T47D (cell line): ENCODE data around the gene FSD1.

Experiments used
- DNase-seq, 2 experiments: peaks; one replicate each; pipeline versions ENCODE4 v3.0.0 to v3.0.0-alpha.2; 2011 to 2012; ENCODE audit warnings: low read depth in 1 of 2, low spot score in 1 of 2
- JUND ChIP-seq: IDR thresholded peaks from 2 replicates; pipeline ENCODE4 v1.6.1; 2012; ENCODE audit warnings: low read depth
- in situ Hi-C: cut with HindIII; loops from 2 replicates; pipeline ENCODE4 v1.10.0; 2016; ENCODE audit warnings: low sequenced_read_pairs, low pct_unique_long_range_greater_than_20kb

FSD1 gene

DNA sequence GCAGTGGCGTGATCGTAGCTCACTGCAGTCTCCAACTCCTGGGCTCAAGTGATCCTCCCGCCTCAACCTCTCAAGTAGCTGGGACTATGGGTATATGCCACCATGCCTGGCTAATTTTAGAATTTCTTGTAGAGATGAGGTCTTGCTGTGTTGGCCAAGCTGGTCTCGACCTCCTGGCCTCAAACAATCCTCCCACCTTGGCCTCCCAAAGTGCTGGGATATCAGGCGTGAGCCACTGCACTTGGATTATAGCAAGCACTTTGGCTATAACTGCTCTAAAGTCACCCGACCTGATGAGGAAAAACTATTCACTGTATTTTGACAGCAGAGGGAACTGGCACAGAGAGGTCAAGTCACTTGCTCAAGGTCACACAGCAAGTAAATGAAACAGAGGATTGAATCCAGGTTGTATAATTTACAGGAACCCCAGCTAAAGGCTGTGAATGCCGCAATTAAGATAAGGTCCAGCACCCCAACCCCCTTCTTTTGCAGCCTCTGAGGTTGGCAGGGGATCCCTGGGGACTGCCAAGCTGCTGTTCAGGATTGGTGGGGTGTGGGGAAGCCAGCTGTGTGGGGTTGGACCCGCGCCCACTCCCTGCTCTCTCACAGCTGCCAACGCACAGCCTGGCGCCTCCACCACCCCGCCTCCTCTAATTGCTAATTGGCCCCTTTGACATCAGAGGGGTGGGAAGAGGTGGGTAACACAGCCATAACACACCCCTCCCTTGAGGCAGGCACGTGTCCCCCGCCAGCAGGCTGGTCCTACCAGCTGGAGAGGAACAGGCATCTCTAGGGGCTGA, 8.2 kb upstream of the FSD1 start:
- no peak for TF ChIP-seq JUND
- in situ Hi-C loops = no loop called here
- DNase-seq = no peak

DNA sequence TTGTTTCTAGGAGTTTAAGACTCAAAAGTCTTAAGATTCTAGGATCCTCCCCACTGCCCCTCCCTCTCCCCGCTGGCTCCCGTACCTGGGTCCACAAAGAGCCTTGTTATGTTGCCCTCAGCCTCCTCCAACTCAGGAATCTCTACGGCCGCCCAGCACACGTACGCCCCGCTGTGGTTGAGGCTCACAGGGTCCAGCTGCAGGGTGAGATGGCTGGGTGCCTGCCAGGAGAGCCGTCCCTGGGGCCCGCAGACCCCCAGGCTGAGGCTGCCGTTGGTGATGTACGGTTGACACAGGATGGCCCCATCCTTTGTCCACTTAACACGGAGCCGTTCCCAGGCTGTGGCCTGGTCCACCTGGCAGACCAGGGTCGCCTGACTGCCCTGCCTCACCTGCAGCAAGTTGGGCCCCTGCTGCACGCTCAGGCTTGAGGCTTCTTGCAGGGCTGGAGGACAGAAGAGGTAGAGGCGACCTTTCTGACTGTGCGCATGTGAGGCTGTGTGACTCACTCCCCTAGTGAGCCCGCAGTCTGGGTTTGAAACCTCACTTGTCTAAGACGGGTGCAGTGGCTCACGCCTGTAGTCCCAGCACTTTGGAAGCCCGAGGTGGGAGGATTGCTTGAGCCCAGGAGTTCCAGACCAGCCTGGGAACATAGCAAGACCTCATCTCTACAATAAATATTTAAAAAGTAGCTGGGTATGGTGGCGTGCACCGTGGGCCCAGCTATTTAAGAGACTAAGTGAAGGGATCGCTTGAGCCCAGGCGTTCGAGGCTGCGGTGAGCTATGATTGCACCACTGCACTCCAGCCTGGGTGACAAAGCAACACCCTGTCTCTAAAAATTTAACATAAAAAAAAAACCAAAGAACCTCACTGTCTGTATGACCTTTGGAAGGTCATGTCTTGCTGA, 6.2 kb upstream of the FSD1 start:
- DNase-seq = no peak
- in situ Hi-C loops = no loop called here
- no peak for TF ChIP-seq JUND

DNA sequence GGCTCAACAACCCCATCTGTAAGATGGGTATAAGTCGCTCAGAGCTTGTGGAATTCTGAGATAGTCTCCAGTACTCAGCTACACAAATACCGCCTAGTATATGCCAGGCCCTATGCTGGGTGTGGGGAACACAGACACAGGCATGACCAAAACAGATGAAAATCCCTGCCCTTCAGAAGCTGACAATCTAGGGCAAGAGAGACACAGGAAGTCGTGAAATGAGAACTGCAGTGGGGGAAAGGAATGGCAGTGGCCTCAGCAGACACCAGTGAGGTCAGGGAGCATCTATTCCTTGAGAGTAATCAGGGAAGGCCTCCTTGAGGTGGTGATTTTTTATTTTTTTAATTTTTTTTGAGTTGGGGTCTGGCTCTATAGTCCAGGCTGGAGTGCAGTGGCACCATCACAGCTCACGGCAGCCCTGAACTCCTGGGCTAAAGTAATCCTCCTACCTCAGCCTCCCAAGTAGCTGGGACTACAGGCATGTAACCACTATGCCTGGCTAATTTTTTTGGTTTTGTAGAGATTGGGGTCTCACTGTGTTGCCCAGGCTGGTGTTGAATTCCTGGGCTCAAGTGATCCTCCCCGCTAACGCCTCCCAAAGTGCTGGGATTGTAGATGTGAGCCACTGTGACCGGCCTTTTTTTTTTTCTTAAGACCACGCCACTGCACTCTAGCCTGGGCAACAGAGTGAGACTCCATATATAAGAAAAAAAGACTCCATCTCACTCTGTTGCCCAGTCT, 5.4 kb upstream of the FSD1 start:
- in situ Hi-C loops = no loop called here
- no peak for TF ChIP-seq JUND
- no peak for DNase-seq

DNA sequence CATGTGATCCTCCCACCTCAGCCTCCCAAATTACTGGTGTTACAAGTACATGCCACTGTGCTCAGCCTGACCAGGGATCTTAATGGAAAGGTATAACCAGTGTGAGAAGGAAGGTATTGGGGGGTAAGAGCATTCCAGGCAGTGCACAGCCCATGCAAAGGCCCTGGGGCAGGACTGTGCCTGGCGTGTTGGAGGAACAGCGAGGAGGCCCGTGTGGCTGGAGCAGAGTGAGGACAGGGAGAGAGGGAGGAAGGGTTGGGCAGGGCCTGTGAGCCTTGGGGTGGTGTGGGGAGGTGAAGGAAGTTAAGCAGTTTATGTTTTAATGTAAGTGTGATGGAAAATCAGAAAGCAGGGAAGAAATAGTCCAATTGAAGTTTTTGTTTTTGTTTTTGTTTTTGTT, 3.8 kb upstream of the FSD1 start:
- no peak for DNase-seq
- no peak for TF ChIP-seq JUND
- in situ Hi-C loops = no loop called here

DNA sequence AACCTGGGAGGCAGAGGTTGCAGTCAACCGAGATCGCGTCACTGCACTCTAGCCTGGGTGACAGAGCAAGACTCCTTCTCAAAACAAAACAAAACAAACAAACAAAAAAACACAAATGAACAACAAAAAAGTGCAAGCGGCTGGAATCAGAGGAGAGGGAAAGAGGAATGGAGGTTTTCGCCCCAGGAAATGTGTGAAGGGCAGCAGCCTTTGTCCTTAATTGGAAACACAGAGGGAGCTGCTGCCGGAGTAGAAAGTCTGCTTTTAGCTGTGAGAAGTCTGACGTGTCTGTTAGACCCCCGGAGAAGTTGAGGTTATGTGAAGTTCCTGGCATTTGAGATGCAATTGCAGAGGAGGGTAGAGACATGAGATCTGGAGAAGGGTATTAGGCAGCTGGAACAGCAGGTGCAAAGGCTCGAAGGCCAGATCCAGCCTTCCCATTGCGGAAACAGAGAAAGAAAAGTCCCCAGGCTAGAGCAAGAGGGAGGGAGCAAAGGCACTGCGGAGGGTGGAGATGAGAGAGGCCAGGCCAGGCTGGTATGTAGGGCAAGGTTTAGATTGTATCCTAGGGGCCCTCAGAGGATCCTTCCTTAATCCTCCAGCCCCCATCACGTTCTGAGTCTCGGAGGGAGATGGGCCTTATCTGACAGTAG, 2.7 kb upstream of the FSD1 start:
- no peak for TF ChIP-seq JUND
- DNase-seq = no peak
- in situ Hi-C loops = no loop called here

DNA sequence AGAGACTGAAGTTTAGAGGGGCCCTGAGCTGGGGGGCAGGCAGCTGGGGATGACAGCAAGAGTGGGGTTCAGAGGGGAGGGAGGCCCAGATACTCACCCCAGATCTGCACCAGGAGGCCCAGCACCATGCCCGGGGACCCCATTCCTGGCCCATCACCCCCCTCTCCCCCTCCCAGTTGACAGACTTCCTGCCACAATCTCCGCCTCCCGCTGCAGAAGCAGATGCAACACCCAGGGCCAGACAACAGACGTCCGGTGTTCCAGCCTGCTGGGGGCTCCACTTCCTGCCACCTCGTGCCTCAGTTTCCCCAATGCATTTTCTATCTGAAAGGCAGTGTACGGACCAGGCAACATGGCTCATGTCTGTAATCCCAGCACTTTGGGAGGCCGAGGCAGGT, 2.2 kb upstream of the FSD1 start, which contains the start of gene TMIGD2:
Gene TMIGD2 (minus strand): TSS at position 147 of the 398 bp plus-strand sequence. CDS start 4 bp downstream, at position 143.
- in situ Hi-C loops = no loop called here
- TF ChIP-seq JUND = no peak
- no peak for DNase-seq

DNA sequence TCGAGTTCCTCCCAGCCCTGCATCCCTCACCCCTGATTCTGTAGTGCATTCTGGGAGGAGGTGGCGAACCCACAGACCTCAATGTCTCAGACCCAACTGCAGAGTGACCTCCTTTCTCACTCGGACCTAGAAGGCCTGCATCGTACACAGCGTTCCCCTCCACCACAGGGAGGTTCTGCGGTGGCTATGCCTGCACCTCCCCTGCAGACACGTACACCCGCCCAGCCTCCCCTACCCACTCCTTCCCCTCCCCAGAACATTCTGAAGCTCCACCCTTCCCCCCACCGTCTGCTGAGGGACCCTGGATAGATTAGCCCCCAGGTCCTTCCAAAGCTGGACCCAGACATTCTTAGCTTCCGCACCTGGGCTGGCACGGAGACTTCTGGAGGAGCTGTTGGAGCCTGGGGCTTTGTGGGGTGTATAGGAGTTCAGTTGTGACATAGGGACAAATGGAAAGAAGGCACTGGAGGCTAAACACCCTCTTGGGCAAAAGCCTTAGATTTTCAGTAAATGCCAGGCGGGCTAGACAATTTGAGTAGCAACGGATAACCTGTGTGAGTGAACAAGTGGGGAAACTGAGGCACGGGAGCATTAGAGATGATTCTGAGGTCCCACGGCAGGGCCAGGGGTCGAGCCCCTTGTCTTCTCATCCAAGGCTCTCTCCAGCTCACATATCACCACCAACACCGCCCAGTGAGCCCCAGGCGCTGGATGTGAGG, 420 bp upstream of the FSD1 start:
- in situ Hi-C loops = no loop called here
- no peak for TF ChIP-seq JUND
- DNase-seq = no peak

DNA sequence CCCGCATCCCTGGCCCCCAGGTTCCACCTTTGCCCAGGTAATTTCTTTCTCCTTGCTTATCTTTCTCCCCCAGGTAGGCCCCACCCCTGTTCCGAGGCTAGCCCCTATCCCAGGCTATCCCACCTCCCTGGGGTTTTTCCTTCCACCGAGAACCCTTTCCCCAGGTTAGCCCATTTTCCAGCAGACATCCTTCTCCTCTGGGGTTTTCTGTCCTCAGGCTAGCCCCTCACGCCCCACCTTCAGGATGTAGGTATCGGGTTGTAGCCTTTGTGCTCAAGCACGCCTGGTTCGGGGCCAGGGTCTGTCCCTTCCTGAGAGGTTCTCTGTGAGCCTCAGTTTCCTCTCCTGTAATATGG, 837 bp downstream of the FSD1 start:
- TF ChIP-seq JUND = no peak
- no peak for DNase-seq
- in situ Hi-C loops = no loop called here

DNA sequence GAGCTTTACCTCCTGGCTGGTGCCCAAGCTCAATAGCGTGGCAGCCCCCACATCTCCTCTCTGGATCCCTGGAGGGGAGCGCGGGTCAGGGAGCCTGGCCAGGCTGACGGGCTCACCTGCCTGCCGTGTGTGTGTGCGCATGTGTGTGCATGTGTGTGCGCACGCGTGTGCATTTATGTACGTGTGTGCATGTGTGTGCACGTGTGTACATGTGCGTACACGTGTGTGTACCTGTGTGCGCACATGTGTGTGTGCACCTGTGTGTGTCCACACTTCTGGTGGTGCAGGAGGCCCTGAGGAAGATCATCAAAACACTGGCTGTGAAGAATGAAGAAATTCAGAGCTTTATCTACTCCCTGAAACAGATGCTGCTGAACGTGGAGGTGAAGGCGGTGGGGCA, 1.3 kb downstream of the FSD1 start:
- no peak for TF ChIP-seq JUND
- no peak for DNase-seq
- in situ Hi-C loops = no loop called here

DNA sequence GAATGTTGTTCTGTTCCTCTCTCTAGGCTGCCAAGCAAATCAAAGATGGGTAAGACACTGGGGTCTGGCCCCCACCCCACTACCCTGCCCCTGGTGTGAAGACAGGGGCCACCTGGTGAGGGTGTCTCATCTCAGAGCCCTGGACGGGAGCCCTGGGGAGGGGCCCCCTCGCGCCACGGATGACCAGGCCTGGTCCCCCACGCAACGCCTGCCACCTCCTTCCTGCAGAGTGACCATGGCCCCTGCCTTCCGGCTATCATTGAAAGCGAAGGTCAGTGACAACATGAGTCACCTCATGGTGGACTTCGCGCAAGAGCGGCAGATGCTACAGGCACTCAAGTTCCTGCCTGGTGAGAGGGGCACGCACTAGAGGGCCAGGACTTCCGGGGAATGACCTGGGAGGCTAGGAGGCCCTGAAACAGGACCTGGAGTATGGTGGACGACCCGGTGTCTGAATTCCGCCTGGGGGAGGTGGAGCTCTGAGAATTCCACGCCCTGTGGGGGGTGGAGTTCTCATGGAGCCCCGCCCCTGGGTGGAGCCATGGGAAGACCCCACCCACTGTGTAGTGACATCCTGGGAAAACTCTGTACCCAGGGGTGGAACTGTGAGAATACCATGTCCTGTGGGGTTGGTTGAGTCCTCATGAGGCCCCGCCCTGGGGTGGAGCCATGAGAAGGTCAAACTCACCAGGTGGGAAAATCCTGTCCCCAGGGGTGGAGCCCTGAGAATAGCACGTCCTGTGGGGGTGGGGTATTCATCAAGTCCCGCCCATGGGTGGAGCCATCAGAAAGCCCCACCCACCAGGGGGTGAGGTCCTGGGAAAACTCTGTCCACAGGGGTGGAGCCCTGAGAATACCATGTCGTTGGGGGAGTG, 6.1 kb downstream of the FSD1 start:
- no peak for TF ChIP-seq JUND
- in situ Hi-C loops = no loop called here
- peak in 1 of 2 experiments; percentile 97 for DNase-seq
